ENCODE results near the gene STRIP2. TPM values are rescaled to one million over a fixed set of nuclear protein-coding genes. Genes with fewer than 3 reads are reported as not detected.

Gene STRIP2
- total RNA-seq, 2 donors from 2014 or later: 1.9 to 4.7 TPM

- no peaks in the 10 kb centered on the region for H3K36me3 ChIP-seq
- H3K9ac ChIP-seq (ENCODE audit: low read depth in 2 of 2, low read length in 2 of 2): no peak overlapping the region
- no peak overlapping the region for H3K4me3 ChIP-seq
- H3K27ac ChIP-seq: no peak overlapping the region
- H3K9me3 ChIP-seq: no peaks in the 10 kb centered on the region
- H3K27me3 ChIP-seq: no peaks in the 10 kb centered on the region
- DNase-seq: no peak
- intact Hi-C loops (cut with DNase I): no loop called here
- H3K4me1 ChIP-seq: no peaks in the 10 kb centered on the region
- TF ChIP-seq CTCF (IDR thresholded peaks at IDR 0.05): no peak
Observed at GRCh38 chr7:129453510-129454248, 19.4 kb downstream of the STRIP2 start.

- Histone ChIP-seq H3K9ac (ENCODE audit: low read depth in 2 of 2, low read length in 2 of 2) (no peak overlapping the region), H3K27ac (no peak overlapping the region), H3K4me1 (no peaks in the 10 kb centered on the region), H3K36me3 (no peaks in the 10 kb centered on the region), H3K9me3 (no peaks in the 10 kb centered on the region), H3K4me3 (no peak overlapping the region), H3K27me3 (no peaks in the 10 kb centered on the region)
- intact Hi-C loops (cut with DNase I): no loop called here
- TF ChIP-seq CTCF (IDR thresholded peaks at IDR 0.05): no peak
- no peak for DNase-seq
Observed at GRCh38 chr7:129454249-129454551, 20.0 kb downstream of the STRIP2 start.

GRCh38 chr7:129456421-129456820, 22.2 kb downstream of the STRIP2 start:
- DNase-seq: no peak
- Histone ChIP-seq H3K9me3 (no peaks in the 10 kb centered on the region), H3K9ac (ENCODE audit: low read depth in 2 of 2, low read length in 2 of 2) (no peak overlapping the region), H3K36me3 (no peaks in the 10 kb centered on the region), H3K4me1 (no peaks in the 10 kb centered on the region), H3K4me3 (no peak overlapping the region), H3K27me3 (no peaks in the 10 kb centered on the region), H3K27ac (no peak overlapping the region)
- no peak for TF ChIP-seq CTCF (IDR thresholded peaks at IDR 0.05)
- intact Hi-C loops (cut with DNase I): no loop called here

- H3K27me3 ChIP-seq: no peaks in the 10 kb centered on the region
- no peak overlapping the region for H3K9ac ChIP-seq (ENCODE audit: low read depth in 2 of 2, low read length in 2 of 2)
- no peaks in the 10 kb centered on the region for H3K9me3 ChIP-seq
- intact Hi-C loops (cut with DNase I): no loop called here
- no peaks in the 10 kb centered on the region for H3K4me1 ChIP-seq
- H3K27ac ChIP-seq: no peak overlapping the region
- no peak for TF ChIP-seq CTCF (IDR thresholded peaks at IDR 0.05)
- H3K4me3 ChIP-seq: no peak overlapping the region
- no peaks in the 10 kb centered on the region for H3K36me3 ChIP-seq
- no peak for DNase-seq
Observed at GRCh38 chr7:129457101-129457500, 22.9 kb downstream of the STRIP2 start.

GRCh38 chr7:129458171-129458570, 23.9 kb downstream of the STRIP2 start:
- Histone ChIP-seq H3K9me3 (no peaks in the 10 kb centered on the region), H3K9ac (ENCODE audit: low read depth in 2 of 2, low read length in 2 of 2) (no peak overlapping the region), H3K4me3 (no peak overlapping the region), H3K36me3 (no peaks in the 10 kb centered on the region), H3K27me3 (no peaks in the 10 kb centered on the region), H3K4me1 (no peaks in the 10 kb centered on the region), H3K27ac (no peak overlapping the region)
- no peak for TF ChIP-seq CTCF (IDR thresholded peaks at IDR 0.05)
- intact Hi-C loops (cut with DNase I): no loop called here
- DNase-seq: no peak

Data from colonic mucosa (tissue), 4 donors.